Measurements from ENCODE around the gene NDUFAF2.
"Not testable (repeated sequence)": the region's sequence is repeated elsewhere in the genome, so short reads cannot be mapped to it uniquely, and the experiment has no call there.

Gene NDUFAF2, protein sequence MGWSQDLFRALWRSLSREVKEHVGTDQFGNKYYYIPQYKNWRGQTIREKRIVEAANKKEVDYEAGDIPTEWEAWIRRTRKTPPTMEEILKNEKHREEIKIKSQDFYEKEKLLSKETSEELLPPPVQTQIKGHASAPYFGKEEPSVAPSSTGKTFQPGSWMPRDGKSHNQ

DNA sequence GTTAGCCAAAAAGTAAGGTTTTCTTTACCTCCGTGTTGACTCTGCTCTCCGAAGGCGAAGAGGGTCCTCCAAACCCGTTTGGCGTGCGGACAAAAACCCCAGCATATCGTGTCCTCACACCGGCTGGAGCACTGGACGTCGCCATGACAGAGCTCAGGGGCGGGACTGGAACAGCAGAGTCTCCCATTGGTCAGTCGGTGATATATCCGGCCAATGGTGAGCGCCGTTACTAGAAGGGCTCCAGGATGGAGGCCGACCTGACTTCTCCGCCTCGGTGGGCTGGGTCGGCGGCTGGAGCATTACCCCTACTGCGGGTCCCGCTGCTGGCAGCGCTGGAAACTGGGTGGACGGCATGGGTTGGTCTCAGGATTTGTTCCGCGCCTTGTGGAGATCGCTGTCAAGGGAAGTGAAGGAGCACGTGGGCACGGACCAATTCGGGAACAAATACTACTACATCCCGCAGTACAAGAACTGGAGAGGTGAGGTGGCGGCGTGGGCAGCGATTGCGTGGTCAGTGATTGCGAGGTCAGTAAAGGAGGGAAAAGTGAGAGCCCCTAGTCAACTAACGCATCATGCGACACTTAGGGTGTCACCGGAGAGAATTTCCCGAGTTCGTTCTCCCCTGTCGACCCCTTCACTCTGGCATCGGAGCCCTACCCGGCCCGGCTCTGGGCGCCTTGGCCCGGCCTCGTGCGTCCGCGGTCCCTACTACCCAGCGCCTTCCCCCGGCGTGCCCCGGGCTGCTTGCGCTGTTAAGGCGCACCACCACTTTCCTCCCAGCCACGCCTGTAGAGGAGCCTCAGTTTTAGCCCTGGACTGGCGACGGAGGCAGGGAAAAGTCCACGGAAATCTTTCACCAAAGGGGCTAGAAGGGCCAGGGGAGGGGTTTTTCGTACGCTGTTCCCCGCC is at the start of gene NDUFAF2, which contains the start of gene ERCC8:
Gene NDUFAF2, plus strand, starts transcription at position 302 of the 909 bp plus-strand sequence. Its CDS starts 51 bp downstream, at position 353.
Gene ERCC8, minus strand, starts transcription at position 167 of the 909 bp plus-strand sequence. Its CDS starts 62 bp downstream, at position 105.
- DNase-seq (ENCODE audit: low spot score): peak; percentile 96

- no peak for DNase-seq (ENCODE audit: low spot score)
These were observed 48.0 kb upstream of the NDUFAF2 start for GRCh38 chr5:60896991-60897390.

- peak; percentile 12 for DNase-seq (ENCODE audit: low spot score)
These were observed 41.6 kb upstream of the NDUFAF2 start for GRCh38 chr5:60903356-60903755.

- no peak for DNase-seq (ENCODE audit: low spot score)
These were observed 28.4 kb upstream of the NDUFAF2 start for GRCh38 chr5:60916646-60917045.

- DNase-seq (ENCODE audit: low spot score): no peak
These were observed 26.5 kb upstream of the NDUFAF2 start for GRCh38 chr5:60918466-60918865.

DNA sequence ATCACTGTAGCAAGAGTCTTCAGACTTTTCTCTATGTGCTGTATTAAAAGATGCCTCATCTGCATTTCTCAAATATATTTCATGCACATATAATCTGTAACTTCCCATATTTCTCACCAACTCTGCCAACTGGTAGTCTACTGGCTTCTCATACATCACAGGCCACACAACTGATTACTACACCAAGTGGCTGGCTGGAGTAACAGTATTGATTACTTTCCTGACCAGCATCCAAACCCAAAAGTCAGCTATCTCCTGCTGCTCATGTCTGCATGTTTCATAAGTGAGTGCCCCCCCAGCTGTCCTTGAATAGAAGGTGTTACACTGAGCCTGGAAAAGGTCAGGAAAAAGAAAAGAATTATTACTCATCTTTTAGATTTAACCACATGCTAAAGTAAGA is 17.6 kb upstream of the NDUFAF2 start:
- no peak for DNase-seq (ENCODE audit: low spot score)

DNA sequence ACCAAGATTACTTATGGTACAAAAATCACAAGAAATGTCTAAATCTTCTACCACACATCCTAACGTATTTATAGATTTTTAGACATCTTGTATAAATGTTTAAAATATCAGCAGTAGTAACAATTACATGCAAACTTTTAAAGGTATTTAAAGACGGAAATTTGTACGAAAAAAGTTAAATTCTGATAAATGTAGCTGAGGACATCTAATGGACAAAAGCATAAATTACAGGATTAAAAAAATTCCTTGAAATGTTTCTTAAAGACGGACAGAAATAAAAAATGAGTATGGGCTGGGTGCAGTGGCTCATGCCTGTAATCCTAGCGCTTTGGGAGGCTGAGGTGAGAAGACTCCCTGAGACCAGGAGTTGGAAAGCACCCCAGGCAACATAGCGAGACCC is 16.0 kb upstream of the NDUFAF2 start:
- no peak for DNase-seq (ENCODE audit: low spot score)

- no peak for DNase-seq (ENCODE audit: low spot score)
These were observed 1.4 kb upstream of the NDUFAF2 start for GRCh38 chr5:60943624-60944023.

DNA sequence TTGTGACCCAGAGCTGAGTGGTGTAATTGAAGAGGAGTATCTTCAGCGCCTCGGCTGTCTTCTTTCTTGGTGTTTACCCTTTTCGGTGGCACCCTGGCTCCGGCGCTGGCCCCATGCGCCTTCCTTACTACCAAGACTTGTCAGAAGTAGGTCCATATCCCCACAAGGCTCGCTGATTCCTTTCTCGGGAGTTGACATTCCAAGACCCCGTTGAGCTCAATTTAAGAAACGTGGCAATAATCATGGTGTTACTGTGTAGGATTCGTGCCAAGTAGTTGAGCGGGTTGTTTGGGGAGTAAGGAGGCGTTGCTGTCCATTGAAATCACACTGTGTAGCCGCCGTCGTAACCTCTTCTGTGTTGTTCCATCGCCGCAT is 795 bp downstream of the NDUFAF2 start:
- peak; percentile 30 for DNase-seq (ENCODE audit: low spot score)

DNA sequence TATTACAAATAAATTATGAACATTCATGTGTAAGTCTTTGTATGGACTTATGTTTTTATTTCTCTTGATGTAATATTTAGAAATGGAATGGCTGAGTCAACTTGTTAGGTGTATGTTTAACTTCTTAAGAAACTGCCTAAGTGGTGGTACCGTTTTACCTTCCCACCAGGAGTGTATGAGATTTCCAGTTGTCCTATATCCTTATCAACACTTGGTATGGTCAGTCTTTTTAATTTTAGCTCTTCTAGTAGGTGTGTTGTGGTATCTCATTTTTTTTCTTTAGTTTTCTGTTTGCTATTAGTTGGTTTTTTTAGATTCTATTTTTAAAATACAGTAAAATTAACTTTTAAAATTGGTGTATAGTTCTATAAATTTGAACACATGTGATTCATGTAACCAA is 3.7 kb downstream of the NDUFAF2 start:
- no peak for DNase-seq (ENCODE audit: low spot score)

DNA sequence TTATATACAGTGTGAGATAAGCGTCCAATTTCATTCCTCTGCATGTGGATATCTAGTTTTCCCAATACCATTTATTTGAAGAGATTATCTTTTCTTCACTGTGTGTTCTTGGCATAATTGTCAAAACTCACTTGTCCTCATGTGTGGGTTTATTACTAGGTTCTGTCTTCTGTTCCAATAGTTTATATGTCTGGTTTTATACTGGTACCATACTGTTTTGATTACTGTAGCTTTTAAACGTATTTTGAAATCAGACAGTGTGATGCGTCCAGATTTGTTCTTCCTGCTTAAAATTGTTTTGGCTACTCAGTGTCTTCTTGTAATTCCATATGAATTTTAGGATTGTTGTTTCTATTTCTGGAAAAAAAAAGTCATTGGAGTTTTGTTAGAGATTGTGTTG is 10.2 kb downstream of the NDUFAF2 start:
- no peak for DNase-seq (ENCODE audit: low spot score)

DNA sequence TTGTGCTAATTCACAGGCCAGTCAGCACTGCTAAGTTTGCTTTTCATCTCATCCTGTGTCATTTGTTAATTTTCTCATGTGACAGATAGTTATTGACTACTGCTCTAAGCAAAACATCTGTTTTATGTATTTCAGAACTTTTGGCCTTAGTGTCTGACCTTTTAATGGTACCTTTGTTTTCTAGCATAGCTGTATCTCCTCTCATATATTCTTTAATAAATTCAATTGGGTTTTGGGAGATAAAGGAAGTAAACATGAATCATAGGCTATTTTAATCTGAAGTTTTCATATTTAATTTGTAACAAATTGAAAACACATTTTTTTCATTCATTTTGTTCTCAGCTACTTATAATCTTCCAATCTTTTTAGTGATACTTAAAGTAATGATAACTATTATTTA is 13.1 kb downstream of the NDUFAF2 start:
- DNase-seq (ENCODE audit: low spot score): no peak

DNA sequence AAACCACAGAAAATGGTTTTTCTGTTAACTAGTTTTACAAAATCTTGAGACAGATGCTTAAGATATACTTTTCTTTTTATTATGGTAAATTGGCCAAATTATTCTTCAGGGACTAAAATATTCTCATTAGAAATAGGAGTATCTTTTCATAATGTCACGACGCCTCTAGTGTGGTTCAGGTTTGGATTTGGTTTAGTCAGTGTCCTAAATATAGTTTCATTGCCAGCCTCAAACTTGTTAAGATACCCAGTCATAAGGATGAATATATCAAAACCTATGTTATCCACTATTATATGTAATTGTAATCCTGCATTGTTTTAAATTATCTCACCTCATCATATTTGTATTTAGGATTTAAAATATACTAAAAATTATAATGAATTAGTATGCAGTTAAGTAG is 13.7 kb downstream of the NDUFAF2 start:
- DNase-seq (ENCODE audit: low spot score): no peak

DNA sequence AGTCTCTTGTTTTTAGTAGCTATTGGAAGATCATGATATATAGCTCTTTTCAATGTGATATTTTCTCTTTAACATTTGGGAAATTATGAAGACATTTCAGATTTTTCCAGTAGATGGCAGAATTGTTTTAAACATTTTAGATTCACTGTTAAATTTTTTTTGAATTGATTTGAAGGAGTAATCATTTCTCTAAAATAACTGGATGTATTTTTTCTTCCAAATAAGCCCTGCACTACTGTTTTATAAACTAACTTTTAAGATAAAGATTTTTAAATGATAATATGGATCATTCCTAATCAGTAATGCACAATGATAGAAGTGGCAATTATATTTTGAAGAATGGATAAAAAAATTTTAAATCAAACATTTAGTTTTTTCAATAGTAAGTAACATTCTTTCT is 14.2 kb downstream of the NDUFAF2 start:
- DNase-seq (ENCODE audit: low spot score): no peak

DNA sequence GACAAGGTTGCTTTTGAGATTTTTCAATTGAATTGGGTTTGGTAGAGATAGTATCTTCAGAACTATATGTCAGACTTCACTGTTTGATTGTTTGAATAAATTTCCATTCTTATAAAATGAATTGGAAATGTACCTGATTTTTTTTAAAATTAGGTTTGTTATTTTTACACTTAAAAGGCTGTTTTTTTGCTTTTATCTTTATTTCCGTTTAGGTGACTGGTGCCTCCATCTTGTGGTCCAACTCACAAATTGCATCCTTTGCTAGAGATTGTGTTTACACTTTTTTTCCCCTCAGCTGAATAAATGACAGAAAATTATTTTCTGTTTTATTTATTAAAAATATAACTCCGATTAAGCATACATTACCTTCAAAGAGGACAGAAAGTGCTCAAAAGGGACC is 15.6 kb downstream of the NDUFAF2 start:
- DNase-seq (ENCODE audit: low spot score): peak; percentile 21

- DNase-seq (ENCODE audit: low spot score): no peak
These were observed 16.7 kb downstream of the NDUFAF2 start for GRCh38 chr5:60961685-60962084.

DNA sequence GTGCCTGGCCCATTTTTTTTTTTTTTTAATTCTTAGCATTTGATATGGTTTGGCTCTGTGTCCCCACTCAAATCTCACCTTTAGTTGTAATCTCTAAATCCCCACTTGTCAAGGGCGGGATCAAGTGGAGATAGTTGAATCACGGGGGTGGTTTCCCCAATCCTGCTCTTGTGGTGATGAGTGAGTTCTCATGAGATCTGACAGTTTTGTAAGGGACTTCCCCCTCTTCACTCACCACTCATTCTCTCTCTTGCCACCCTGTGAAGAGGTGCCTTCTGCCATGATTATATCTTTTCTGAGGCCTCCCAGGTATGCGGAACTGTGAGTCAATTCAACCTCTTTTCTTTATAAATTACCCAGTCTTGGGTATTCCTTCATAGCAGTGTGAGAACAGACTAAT is 27.2 kb downstream of the NDUFAF2 start:
- no peak for DNase-seq (ENCODE audit: low spot score)

DNA sequence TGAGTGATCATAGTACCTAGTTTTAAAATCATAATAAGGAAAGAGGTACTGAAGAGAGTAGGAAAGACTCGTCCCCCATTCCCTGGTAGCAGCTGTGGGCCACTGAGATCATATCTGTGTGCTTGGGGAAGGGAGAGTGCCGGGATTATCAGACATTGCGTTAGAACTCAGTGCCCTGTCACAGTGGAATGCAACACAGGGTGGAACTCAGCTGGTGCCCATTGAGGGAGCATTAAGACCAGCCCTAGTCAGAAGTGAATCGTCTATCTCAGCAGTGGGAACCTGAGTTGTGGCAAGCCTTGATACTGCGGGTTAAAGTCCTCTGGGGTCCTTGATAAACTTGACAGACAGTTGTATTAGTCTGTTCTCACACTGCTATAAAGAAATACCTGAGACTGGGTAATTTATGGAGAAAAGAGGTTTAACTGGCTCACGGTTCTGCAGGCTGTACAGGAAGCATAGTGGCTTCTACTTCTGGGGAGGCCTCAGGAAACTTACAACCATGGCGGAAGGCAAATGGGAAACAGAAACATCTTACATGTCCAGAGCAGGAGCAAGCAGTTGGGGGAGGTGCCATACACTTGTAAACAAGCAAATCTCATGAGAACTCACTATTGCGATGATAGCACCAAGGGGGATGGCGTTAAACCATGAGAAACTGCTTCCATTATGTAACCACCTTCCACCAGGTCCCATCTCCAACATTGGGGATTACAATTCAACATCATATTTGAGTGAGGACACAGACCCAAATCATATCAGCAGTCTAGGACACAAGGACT is 33.1 kb downstream of the NDUFAF2 start:
- DNase-seq (ENCODE audit: low spot score): no peak

DNA sequence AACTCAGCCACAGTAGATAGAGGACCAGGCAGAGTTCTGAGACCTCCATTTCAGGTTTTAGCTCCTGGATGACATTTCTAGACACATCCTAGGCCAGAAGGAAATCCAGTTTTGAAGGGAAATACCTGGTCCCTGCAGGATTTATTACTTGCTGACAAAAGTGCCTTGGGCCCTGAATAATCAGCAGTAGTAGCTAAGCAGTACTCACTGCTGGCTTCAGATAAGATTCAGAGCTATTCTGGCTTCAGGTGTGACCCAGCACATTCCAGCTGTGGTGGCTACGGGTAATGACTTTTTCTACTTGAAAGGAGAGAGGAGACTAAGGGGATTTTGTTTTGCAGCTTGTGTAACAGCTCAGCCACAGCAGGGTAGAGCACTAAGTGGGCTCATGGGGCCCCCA is 34.0 kb downstream of the NDUFAF2 start:
- no peak for DNase-seq (ENCODE audit: low spot score)

- no peak for DNase-seq (ENCODE audit: low spot score)
These were observed 35.5 kb downstream of the NDUFAF2 start for GRCh38 chr5:60980511-60980910.

DNA sequence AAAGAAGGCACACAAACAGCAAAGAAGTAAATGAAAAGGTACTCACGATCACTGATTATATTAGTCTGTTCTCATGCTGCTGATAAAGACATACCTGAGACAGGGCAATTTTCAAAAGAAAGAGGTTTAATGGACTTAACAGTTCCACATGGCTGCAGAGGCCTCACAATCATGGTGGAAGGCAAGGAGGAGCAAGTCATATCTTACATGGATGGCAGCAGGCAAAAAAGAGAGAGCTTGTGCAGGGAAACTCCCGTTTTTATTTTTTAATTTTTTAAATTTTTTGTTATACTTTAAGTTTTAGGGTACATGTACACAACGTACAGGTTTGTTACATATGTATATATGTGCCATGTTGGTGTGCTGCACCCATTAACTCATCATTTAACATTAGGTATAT is 37.1 kb downstream of the NDUFAF2 start:
- not testable (repeated sequence) for DNase-seq (ENCODE audit: low spot score)

DNA sequence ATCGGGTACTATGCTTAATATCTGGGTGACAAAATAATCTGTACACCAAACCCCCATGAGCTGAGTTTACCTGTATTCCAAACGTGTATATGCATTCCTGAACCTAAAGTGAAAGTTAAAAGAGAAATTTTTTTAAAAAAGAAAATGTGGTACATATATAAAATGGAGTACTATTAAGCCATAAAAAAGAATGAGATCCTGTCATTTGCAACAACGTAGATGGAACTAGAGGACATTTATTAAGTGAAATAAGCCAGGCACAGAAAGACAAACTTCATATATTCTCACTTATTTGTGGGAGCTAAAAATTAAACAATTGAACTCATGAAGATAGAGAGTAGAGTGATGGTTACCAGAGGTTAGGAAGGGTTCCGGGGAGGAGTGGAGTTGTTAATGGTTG is 44.8 kb downstream of the NDUFAF2 start:
- no peak for DNase-seq (ENCODE audit: low spot score)

GRCh38 chr5:60992871-60993270 is 47.9 kb downstream of the NDUFAF2 start:
- no peak for DNase-seq (ENCODE audit: low spot score)
